ENCODE data around the gene ETFRF1. TPM values are rescaled to one million over a fixed set of nuclear protein-coding genes. Genes with fewer than 3 reads are reported as not detected.

Gene ETFRF1
- total and polyA plus RNA-seq, 4 experiments from 2014 or later = 22.1 to 56.5 (median 26.9) TPM

DNA sequence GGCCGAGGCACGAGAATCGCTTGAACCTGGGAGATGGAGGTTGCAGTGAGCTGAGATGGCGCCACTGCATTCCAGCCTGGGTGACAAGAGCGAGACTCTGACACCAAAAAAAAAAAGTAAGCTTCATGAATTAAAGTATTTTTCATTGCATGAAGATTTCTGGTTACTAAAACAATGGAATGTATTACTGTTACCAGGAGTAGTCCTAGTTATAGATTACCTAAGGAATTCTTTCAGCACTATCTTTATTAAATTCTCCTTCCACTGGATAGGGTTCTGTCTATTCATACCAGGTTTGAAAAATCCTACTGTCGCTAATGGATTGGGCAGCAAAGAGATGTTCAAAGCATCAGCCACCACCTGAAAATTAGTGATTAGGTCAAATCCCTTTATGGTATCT, 12.4 kb downstream of the ETFRF1 start:
- ChIA-PET POLR2A (ENCODE audit: partially characterized antibody) (no interaction called here), CTCF (ENCODE audit: partially characterized antibody) (interaction anchor here (0.7 to 2.0 kb wide), 2 partner anchors 10 to 33 kb away, joined by 3 to 5 read pairs; no protein-coding TSS in a partner anchor)
- Histone ChIP-seq H3K27ac (ENCODE audit: low read depth, low read length) (no peak overlapping the region), H3K4me3 (ENCODE audit: low read length in 2 of 2) (no peak overlapping the region), H3K27me3 (ENCODE audit: insufficient read depth, low read length) (no peaks in the 10 kb centered on the region), H3K36me3 (ENCODE audit: insufficient read depth, low read length) (peaks cover 6% of the 10 kb centered on the region), H3K9me3 (ENCODE audit: control insufficient read depth in 1 of 2, low read length in 2 of 2) (no peaks in the 10 kb centered on the region), H3K4me1 (ENCODE audit: insufficient read depth, low read length) (no peaks in the 10 kb centered on the region)
- H3K27me3 Mint-ChIP-seq = no peaks in the 10 kb centered on the region
- H3K27ac Mint-ChIP-seq = peak overlapping the region in 3 of 7 donors; percentile 70 to 76 (median 72)
- H3K4me3 Mint-ChIP-seq = no peak overlapping the region
- H3K9me3 Mint-ChIP-seq = no peaks in the 10 kb centered on the region
- no peak for DNase-seq
- intact Hi-C loops (cut with micrococcal nuclease) = no loop called here
- peaks cover 12 to 51% of the 10 kb centered on the region in 2 donors for H3K36me3 Mint-ChIP-seq
- peaks cover 7 to 13% (median 10%) of the 10 kb centered on the region in 4 donors for H3K4me1 Mint-ChIP-seq

DNA sequence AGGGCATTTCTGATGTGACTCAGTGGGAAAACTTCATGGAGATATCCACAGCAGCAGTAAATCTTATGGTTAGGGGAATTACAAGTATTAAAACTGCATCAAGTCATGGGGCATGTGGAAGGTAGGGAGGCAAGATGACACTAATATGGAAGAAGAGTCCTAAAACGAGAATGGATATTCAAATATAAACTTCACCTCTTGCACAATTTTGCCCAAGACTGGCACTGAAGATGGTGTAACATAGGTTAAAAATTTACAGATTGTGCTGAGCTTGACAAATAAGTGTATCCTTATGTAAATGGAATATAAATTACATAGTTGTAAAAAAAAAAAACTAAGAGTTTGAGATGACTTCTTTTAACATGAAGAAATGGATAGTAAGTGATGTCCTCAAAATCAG, 12.8 kb downstream of the ETFRF1 start:
- H3K27me3 ChIP-seq (ENCODE audit: insufficient read depth, low read length) = no peaks in the 10 kb centered on the region
- H3K4me3 Mint-ChIP-seq = no peak overlapping the region
- H3K4me3 ChIP-seq (ENCODE audit: low read length in 2 of 2) = no peak overlapping the region
- peaks cover 12 to 49% of the 10 kb centered on the region in 2 donors for H3K36me3 Mint-ChIP-seq
- DNase-seq = no peak
- H3K9me3 ChIP-seq (ENCODE audit: control insufficient read depth in 1 of 2, low read length in 2 of 2) = no peaks in the 10 kb centered on the region
- H3K27ac Mint-ChIP-seq = peak overlapping the region in 2 of 7 donors; percentile 72 to 76
- peaks cover 5 to 11% (median 9%) of the 10 kb centered on the region in 4 donors for H3K4me1 Mint-ChIP-seq
- H3K27me3 Mint-ChIP-seq = no peaks in the 10 kb centered on the region
- POLR2A ChIA-PET (ENCODE audit: partially characterized antibody) = no interaction called here
- CTCF ChIA-PET (ENCODE audit: partially characterized antibody) = interaction anchor here (2.0 kb wide), 1 partner anchor 10 kb away, joined by 5 read pairs; no protein-coding TSS in a partner anchor
- no peaks in the 10 kb centered on the region for H3K4me1 ChIP-seq (ENCODE audit: insufficient read depth, low read length)
- intact Hi-C loops (cut with micrococcal nuclease) = no loop called here
- H3K36me3 ChIP-seq (ENCODE audit: insufficient read depth, low read length) = peaks cover 6% of the 10 kb centered on the region
- no peaks in the 10 kb centered on the region for H3K9me3 Mint-ChIP-seq
- no peak overlapping the region for H3K27ac ChIP-seq (ENCODE audit: low read depth, low read length)

- POLR2A ChIA-PET (ENCODE audit: partially characterized antibody) = no interaction called here
- Histone ChIP-seq H3K4me1 (ENCODE audit: insufficient read depth, low read length) (no peaks in the 10 kb centered on the region), H3K27me3 (ENCODE audit: insufficient read depth, low read length) (no peaks in the 10 kb centered on the region), H3K36me3 (ENCODE audit: insufficient read depth, low read length) (peaks cover 6% of the 10 kb centered on the region), H3K4me3 (ENCODE audit: low read length in 2 of 2) (no peak overlapping the region), H3K27ac (ENCODE audit: low read depth, low read length) (no peak overlapping the region), H3K9me3 (ENCODE audit: control insufficient read depth in 1 of 2, low read length in 2 of 2) (no peaks in the 10 kb centered on the region)
- Mint-ChIP-seq H3K9me3 (no peaks in the 10 kb centered on the region), H3K36me3 (peaks cover 9 to 43% of the 10 kb centered on the region in 2 donors), H3K4me1 (peaks cover 0 to 6% (median 4%) of the 10 kb centered on the region in 4 donors), H3K27me3 (no peaks in the 10 kb centered on the region), H3K4me3 (no peak overlapping the region), H3K27ac (peak overlapping the region in 3 of 7 donors; percentile 37 to 88 (median 50))
- DNase-seq = no peak
- CTCF ChIA-PET (ENCODE audit: partially characterized antibody) = interaction anchor here (1.0 to 2.0 kb wide), 2 partner anchors 9 to 33 kb away, joined by 4 to 5 read pairs; no protein-coding TSS in a partner anchor
- intact Hi-C loops (cut with micrococcal nuclease) = no loop called here
These were observed 13.5 kb downstream of the ETFRF1 start for GRCh38 chr12:25208554-25208953.

GRCh38 chr12:25213338-25213737, 18.3 kb downstream of the ETFRF1 start:
- intact Hi-C loops (cut with micrococcal nuclease) = no loop called here
- no peak overlapping the region for H3K27ac ChIP-seq (ENCODE audit: low read depth, low read length)
- ChIA-PET POLR2A (ENCODE audit: partially characterized antibody) (no interaction called here), CTCF (ENCODE audit: partially characterized antibody) (interaction anchor here (0.9 kb wide), 1 partner anchor 28 kb away, joined by 3 read pairs; no protein-coding TSS in a partner anchor)
- no peaks in the 10 kb centered on the region for H3K9me3 ChIP-seq (ENCODE audit: control insufficient read depth in 1 of 2, low read length in 2 of 2)
- H3K36me3 ChIP-seq (ENCODE audit: insufficient read depth, low read length) = no peaks in the 10 kb centered on the region
- Mint-ChIP-seq H3K36me3 (peaks cover 19 to 26% of the 10 kb centered on the region in 2 donors), H3K9me3 (no peaks in the 10 kb centered on the region), H3K4me3 (no peak overlapping the region), H3K27me3 (no peaks in the 10 kb centered on the region), H3K4me1 (peaks cover 4 to 7% (median 4%) of the 10 kb centered on the region in 4 donors), H3K27ac (no peak overlapping the region)
- DNase-seq = no peak
- no peak overlapping the region for H3K4me3 ChIP-seq (ENCODE audit: low read length in 2 of 2)
- H3K27me3 ChIP-seq (ENCODE audit: insufficient read depth, low read length) = no peaks in the 10 kb centered on the region
- H3K4me1 ChIP-seq (ENCODE audit: insufficient read depth, low read length) = no peaks in the 10 kb centered on the region

DNA sequence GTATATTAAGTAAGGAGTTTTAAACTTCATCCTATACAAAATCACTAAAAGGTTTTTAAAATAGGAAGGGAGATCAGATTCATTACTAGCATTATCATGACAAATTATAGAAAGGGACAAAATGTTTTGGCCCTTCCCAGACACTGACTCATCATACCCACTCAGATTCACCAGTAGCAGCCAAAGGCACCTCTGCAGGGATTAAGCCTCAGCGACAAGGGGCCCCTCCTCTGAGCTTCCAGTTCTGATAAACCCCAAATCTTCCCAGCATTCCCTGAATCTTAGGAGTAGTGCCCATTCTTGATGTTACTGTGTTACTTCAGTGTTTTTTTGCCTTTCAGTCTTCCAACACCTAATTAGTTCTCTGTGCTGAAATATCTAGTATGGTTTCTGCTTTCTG, 41.2 kb downstream of the ETFRF1 start:
- no peaks in the 10 kb centered on the region for H3K36me3 ChIP-seq (ENCODE audit: insufficient read depth, low read length)
- H3K27me3 ChIP-seq (ENCODE audit: insufficient read depth, low read length) = no peaks in the 10 kb centered on the region
- H3K9me3 ChIP-seq (ENCODE audit: control insufficient read depth in 1 of 2, low read length in 2 of 2) = no peaks in the 10 kb centered on the region
- no peaks in the 10 kb centered on the region for H3K9me3 Mint-ChIP-seq
- DNase-seq = no peak
- intact Hi-C loops (cut with micrococcal nuclease) = no loop called here
- ChIA-PET CTCF (ENCODE audit: partially characterized antibody) (interaction anchor here (1.3 kb wide), 1 partner anchor 24 kb away, joined by 5 read pairs; no protein-coding TSS in a partner anchor), POLR2A (ENCODE audit: partially characterized antibody) (no interaction called here)
- no peaks in the 10 kb centered on the region for H3K27me3 Mint-ChIP-seq
- H3K4me3 Mint-ChIP-seq = no peak overlapping the region
- peaks cover 30 to 55% of the 10 kb centered on the region in 2 donors for H3K36me3 Mint-ChIP-seq
- no peak overlapping the region for H3K4me3 ChIP-seq (ENCODE audit: low read length in 2 of 2)
- peak overlapping the region in 2 of 7 donors; percentile 10 to 40 for H3K27ac Mint-ChIP-seq
- H3K27ac ChIP-seq (ENCODE audit: low read depth, low read length) = no peak overlapping the region
- peaks cover 4 to 22% (median 19%) of the 10 kb centered on the region in 4 donors for H3K4me1 Mint-ChIP-seq
- peaks cover 4% of the 10 kb centered on the region for H3K4me1 ChIP-seq (ENCODE audit: insufficient read depth, low read length)

DNA sequence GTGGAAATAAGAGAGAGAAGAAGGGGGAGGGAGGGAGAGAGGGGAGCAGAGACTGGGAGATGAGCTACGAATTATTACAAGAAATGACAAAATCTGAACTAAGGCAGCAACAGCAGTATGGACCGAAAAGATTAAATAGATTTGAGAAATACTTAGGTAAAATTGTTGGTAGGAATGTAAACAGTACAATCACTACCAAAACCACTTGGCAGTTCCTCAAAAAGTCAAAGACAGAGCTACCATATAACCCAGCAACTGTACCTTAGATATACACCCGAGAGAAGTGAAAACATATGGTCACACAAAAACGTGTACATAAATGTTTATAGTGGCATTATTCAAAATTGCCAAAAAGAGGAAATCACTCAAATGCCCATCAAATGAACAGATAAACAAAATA, 41.6 kb downstream of the ETFRF1 start:
- H3K36me3 ChIP-seq (ENCODE audit: insufficient read depth, low read length) = no peaks in the 10 kb centered on the region
- intact Hi-C loops (cut with micrococcal nuclease) = no loop called here
- CTCF ChIA-PET (ENCODE audit: partially characterized antibody) = interaction anchor here (0.6 to 1.3 kb wide), 2 partner anchors 25 to 118 kb away, joined by 4 to 5 read pairs; no protein-coding TSS in a partner anchor
- no peak for DNase-seq
- H3K27ac Mint-ChIP-seq = peak overlapping the region in 3 of 7 donors; percentile 10 to 57 (median 40)
- H3K4me3 Mint-ChIP-seq = no peak overlapping the region
- no peak overlapping the region for H3K27ac ChIP-seq (ENCODE audit: low read depth, low read length)
- H3K4me1 ChIP-seq (ENCODE audit: insufficient read depth, low read length) = peaks cover 8% of the 10 kb centered on the region
- H3K27me3 Mint-ChIP-seq = no peaks in the 10 kb centered on the region
- H3K4me1 Mint-ChIP-seq = peaks cover 7 to 27% (median 22%) of the 10 kb centered on the region in 4 donors
- H3K27me3 ChIP-seq (ENCODE audit: insufficient read depth, low read length) = no peaks in the 10 kb centered on the region
- no peak overlapping the region for H3K4me3 ChIP-seq (ENCODE audit: low read length in 2 of 2)
- POLR2A ChIA-PET (ENCODE audit: partially characterized antibody) = no interaction called here
- no peaks in the 10 kb centered on the region for H3K9me3 ChIP-seq (ENCODE audit: control insufficient read depth in 1 of 2, low read length in 2 of 2)
- H3K36me3 Mint-ChIP-seq = peaks cover 30 to 51% of the 10 kb centered on the region in 2 donors
- no peaks in the 10 kb centered on the region for H3K9me3 Mint-ChIP-seq

DNA sequence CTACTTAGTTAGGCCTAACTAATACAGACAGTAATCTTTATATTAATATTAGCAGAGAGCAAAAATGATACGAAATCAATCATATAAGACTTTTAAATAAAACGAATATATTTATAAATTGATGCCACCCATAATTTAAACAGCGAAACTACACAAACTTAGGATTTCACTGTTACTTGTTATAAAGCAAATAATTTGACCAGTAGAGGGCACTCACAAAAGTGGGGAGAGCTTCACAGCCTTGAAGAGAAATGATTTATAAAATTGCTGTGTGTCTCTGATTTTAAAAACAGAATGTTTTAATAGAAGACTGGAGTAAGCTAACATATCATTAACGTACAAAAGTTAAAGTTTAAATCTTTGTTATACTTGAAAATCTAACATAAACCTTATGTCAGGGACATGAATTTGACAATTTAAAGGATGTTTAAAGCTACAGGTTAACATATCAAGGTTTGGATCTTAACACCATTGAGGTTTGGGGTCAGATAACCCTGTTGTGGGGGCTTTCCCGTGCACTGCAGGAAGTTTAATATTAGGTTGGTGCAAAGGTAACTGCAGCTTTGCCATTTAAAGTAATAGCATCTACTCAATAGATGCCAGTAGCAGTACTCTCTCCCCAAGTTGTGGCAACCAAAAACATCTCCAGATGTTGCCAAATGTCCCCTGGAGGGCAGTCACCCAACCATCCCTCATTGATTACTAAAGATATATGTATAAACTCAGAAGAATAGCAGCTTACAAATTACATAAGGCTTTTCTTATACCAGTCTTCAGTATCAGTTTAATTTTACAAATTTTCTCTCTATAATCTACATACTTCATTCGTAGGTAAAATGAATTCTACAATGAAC, 46.4 kb downstream of the ETFRF1 start:
- Histone ChIP-seq H3K36me3 (ENCODE audit: insufficient read depth, low read length) (no peaks in the 10 kb centered on the region), H3K4me1 (ENCODE audit: insufficient read depth, low read length) (peaks cover 14% of the 10 kb centered on the region), H3K27ac (ENCODE audit: low read depth, low read length) (peak overlapping the region; percentile 22), H3K27me3 (ENCODE audit: insufficient read depth, low read length) (no peaks in the 10 kb centered on the region), H3K4me3 (ENCODE audit: low read length in 2 of 2) (no peak overlapping the region), H3K9me3 (ENCODE audit: control insufficient read depth in 1 of 2, low read length in 2 of 2) (no peaks in the 10 kb centered on the region)
- Mint-ChIP-seq H3K9me3 (no peaks in the 10 kb centered on the region), H3K4me3 (no peak overlapping the region), H3K27ac (peak overlapping the region; percentile 4 to 86 (median 66)), H3K27me3 (no peaks in the 10 kb centered on the region), H3K36me3 (peaks cover 26 to 63% of the 10 kb centered on the region in 2 donors), H3K4me1 (peaks cover 13 to 52% (median 31%) of the 10 kb centered on the region in 4 donors)
- DNase-seq = peak; percentile 57 to 67 (median 63)
- CTCF ChIA-PET (ENCODE audit: partially characterized antibody) = interaction anchor here (0.7 to 2.5 kb wide), 38 partner anchors 8 to 250 kb away, joined by 3 to 22 read pairs (median 4); partner anchors contain the start of genes DNAI7, ETFRF1 and KRAS
- POLR2A ChIA-PET (ENCODE audit: partially characterized antibody) = interaction anchor here (0.8 to 4.2 kb wide), 8 partner anchors 10 to 189 kb away, joined by 3 to 34 read pairs (median 4); partner anchors contain the start of genes DNAI7, ETFRF1 and KRAS
- intact Hi-C loops (cut with micrococcal nuclease) = loop anchor here (1.0 to 5.0 kb wide), 3 partner anchors 9 to 146 kb away; partner anchors contain the start of gene KRAS
